HG02678 (cell line): ENCODE measurements around the gene SLC9A6.

ENCODE experiments used
- ATAC-seq: cut with Tn5 transposase; IDR thresholded peaks from one replicate; pipeline ENCODE4 v1.9.1; 2021; ENCODE audit warnings: mild to moderate bottlenecking, moderate library complexity; ENCODE audit not compliant: unreplicated experiment

The SLC9A6 gene

GRCh38 chrX:135985157-135985972 lies at the start of gene SLC9A6:
Gene SLC9A6, plus strand, starts transcription at chrX:135985435. Its CDS starts 224 bp downstream, at chrX:135985659.
- peak; percentile 94 for ATAC-seq

DNA sequence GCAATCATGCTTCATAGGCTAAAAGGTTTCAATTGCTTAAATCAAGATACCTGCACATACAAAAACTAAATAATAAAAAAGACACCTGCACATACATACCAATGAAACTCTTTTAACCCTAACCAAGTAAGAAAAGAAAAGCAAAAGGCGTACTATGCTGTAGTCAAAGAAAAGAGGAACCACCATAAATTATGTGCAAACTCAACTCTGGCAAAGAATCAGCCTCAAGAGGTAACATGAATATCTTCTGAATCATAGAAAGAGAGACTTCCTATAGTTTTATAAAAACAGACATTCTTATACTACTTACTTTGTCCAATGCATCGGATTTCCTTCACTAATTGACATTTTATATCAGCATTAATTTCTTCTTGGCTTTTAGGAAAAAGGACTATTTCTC lies 40.7 kb upstream of the SLC9A6 start:
- ATAC-seq = no peak

GRCh38 chrX:135951291-135951690 lies 33.9 kb upstream of the SLC9A6 start:
- ATAC-seq = no peak

DNA sequence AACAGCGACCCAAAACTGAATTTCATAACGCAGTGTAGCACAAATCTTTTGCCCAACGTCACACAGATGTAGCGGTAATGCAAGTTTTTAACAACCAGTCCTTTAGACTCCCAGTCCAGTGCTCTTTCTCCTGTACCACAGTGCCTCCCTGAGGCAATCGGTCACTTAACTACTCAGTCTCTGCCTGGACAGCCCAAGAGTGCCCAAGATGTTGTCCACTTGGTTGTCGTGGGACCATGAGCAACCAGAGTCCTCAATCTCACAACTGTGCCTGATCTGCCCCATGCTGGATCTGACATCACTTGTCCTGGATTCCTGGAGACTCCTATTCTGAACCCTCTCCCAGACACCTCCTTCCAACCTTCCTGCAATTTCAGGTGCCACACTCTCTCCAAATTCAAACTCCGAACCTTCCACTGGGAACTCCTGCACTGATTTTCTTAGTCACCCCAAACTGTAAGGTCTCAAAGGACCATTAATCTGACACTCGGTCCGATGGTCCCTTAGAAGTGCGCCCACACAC lies 12.1 kb upstream of the SLC9A6 start:
- no peak for ATAC-seq

- ATAC-seq = peak; percentile 84
Measured at GRCh38 chrX:135973548-135974278, 11.5 kb upstream of the SLC9A6 start, which contains the start of gene MMGT1. Gene MMGT1, minus strand, starts transcription at chrX:135973988. Its CDS starts 313 bp downstream, at chrX:135973675.

GRCh38 chrX:135974279-135974856 lies 10.9 kb upstream of the SLC9A6 start:
- ATAC-seq = no peak

DNA sequence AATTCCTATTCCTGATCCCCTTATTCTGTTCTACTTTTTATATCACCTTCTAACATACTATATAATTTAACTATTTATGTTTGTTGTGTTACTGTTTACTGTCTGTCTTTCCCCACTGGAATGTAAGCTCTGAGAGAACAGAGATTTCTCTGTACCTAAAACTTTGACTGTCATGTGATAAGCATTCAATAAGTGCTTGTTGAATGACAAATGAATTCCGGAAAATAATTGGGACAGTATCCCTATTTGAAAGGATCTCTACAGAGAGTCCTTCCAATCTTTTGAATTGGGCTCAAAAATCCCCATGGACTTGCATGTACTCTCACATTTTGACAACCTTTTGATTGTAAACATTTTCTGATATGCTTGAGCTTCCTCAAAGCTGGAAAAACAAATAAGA lies 9.8 kb upstream of the SLC9A6 start:
- ATAC-seq = no peak

DNA sequence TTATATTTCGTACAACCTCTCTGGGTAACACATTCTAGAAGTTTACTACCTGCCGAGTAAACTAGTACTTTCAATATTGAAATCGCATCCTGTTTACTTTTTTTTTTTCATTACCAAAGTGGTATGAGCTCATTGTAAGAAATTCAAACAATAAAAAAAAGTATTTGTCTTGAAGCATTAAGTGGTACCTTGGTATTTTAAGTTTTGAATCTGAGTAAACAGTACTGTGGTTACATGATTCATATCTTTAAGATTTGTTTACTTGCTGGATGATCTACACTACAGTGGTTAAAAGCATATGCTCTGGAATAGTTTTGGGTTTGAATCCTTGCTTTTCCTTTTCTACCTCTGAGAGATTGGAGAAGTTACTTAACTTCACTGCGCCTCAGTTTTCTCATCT lies 7.6 kb upstream of the SLC9A6 start:
- no peak for ATAC-seq

- no peak for ATAC-seq
Measured at GRCh38 chrX:135981010-135981409, 4.2 kb upstream of the SLC9A6 start.

GRCh38 chrX:135981668-135982067 lies 3.6 kb upstream of the SLC9A6 start:
- no peak for ATAC-seq

DNA sequence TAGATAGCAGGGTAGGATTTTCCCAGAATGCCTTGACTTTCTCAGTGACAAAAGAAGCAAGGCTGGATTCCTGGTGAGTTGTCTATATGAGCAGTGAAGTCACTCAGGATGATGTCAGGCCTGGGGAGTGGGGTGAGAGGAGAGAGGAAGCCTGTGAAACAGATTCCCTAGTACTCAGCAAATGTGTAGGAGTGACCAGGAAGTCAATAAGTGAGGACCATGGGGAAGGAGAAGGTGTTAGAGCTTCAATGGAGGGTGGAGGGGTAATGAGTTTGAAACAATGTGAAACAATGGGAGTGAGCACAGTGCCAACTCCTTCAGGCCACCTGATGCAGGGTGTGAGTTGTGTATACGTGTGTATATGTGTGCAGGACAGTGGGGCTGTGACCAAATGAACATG lies 2.4 kb upstream of the SLC9A6 start:
- no peak for ATAC-seq

DNA sequence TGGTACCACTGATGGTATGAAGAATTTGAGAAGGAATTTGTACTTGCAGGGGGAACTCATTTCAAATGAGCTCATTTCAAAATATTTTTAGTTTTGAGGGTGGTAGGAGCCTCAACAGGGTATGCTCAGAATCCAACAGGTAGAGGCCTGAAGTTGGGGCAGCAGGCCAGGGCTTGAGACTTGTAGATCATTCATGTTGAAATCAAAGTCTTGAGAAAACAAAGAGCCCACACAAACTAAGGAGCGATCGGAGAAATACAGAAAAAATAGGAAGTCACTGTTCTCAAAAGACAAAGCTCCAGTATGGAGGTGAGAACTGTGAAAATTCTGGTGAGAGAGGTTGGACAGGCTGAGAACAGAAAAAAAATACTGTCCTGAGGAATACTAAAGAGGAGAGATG lies 979 bp upstream of the SLC9A6 start:
- no peak for ATAC-seq

DNA sequence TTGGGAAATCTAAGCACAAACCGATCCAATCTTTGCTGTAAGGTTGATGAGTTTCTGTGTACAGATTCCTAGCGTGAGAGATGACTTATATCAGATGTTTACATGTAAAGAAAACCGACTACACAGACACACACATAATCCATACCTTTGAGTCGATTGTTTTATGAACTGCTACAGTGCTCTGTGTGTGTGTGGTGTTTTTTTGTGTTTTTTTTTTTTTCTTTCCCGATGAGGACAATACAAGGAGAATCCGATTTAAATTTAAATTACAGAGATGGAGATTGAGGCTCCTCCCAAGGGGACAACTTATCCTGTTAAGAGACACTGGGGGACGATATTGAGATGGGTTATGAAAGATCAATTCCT lies 461 bp upstream of the SLC9A6 start:
- ATAC-seq = no peak

DNA sequence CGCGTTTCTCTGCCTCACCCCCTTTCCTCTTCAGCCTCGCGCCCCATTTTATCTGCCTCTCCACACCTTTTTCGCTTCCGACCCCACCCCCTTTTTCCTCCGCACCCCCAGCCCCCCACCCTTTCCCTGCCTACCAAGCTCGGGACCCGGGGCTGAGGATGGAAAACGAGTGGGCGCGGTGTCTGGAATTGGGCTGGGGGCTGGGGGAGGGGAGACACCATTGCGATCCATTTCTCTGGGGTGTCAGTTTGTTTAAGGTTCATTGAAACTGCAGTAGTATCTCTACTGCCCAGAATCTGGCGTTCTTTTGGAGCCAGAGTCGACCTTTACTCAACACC lies 707 bp downstream of the SLC9A6 start:
- ATAC-seq = no peak

GRCh38 chrX:135988245-135988644 lies 3.0 kb downstream of the SLC9A6 start:
- no peak for ATAC-seq

DNA sequence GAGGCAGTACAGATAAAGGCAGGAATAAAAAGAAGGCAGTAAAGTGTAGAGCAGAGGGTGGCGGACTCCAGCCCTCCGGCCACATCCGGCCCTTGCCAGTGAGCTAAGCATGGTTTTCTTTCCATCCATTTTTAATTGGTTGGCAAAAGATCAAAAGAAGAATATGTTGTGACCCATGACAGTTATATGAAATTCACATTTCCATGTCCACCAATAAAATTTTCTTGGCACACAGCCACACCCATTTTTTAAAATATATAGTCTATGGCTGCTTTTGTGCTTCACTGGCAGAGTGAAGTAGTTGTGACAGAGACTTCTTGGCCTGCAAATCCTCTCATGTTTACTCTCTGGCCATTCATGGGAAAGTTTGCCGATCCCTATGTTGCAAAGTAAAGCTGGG lies 29.8 kb downstream of the SLC9A6 start:
- ATAC-seq = no peak

DNA sequence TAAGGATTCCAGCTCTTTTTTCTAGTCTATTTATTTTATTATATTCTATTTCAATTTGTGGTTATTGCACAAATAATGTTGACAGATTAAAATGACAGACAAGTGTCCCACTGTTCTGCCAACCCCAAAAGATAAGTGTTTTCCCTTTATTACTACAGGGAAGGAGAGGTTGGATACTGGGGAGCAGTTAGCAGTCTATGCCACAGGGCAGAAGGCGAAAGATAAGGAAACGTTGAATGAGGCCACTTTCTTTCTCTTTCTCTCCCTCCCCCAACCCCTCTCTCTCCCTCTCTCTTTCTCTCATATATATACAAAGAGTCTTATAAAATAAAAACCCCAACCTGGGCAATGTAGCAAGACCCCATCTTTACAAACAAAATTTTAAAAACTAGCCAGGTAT lies 31.6 kb downstream of the SLC9A6 start:
- ATAC-seq = no peak

GRCh38 chrX:136019226-136019625 lies 34.0 kb downstream of the SLC9A6 start:
- ATAC-seq = no peak

- ATAC-seq = peak; percentile 80
Measured at GRCh38 chrX:136021160-136021559, 35.9 kb downstream of the SLC9A6 start.

- peak; percentile 65 for ATAC-seq
Measured at GRCh38 chrX:136021903-136022302, 36.7 kb downstream of the SLC9A6 start.

GRCh38 chrX:136025091-136025490 lies 39.9 kb downstream of the SLC9A6 start:
- no peak for ATAC-seq
